Ovary (tissue), 9 donors: Measurements from ENCODE around the gene PIM2. TPM values are rescaled to one million over a fixed set of nuclear protein-coding genes. Genes with fewer than 3 reads are reported as not detected.

Experiments
- DNase-seq, 5 donors: peaks; one replicate each; pipeline ENCODE4 v3.0.0-alpha.2; 2019 to 2020
- H3K27ac ChIP-seq, 2 donors: fragments of 200-600 bp; one replicate each; pipeline versions ENCODE4 v1.5.1 to v1.8.0; 2019 to 2022
- H3K27me3 ChIP-seq: fragments of 200-600 bp; one replicate; pipeline ENCODE4 v1.8.0; 2022
- H3K36me3 ChIP-seq: fragments of 200-600 bp; sonication (generic); one replicate; pipeline ENCODE4 v1.5.1; 2019
- H3K4me1 ChIP-seq: one replicate; pipeline ENCODE4 v1.8.1; 2013; ENCODE audit warnings: mild to moderate bottlenecking, moderate library complexity; ENCODE audit not compliant: insufficient read depth
- H3K4me3 ChIP-seq: fragments of 200-600 bp; sonication (generic); one replicate; pipeline ENCODE4 v1.5.1; 2017
- H3K9me3 ChIP-seq, 2 donors: fragments of 200-600 bp in 1 of 2; sonication (generic) in 1 of 2; one replicate each; pipeline versions ENCODE4 v1.5.1 to v1.8.1; 2013 to 2019; ENCODE audit warnings: mild to moderate bottlenecking in 1 of 2, moderate library complexity in 1 of 2
- EP300 ChIP-seq: sonication (generic); formaldehyde crosslinking; IDR thresholded peaks from one replicate; pipeline ENCODE4 v1.6.1; 2017; ENCODE audit warnings: antibody characterized with exemption
- POLR2A ChIP-seq: fragments of 450-650 bp; IDR thresholded peaks from one replicate; pipeline ENCODE4 v1.6.1; 2017; ENCODE audit warnings: antibody characterized with exemption, mild to moderate bottlenecking, moderate library complexity
- WGBS, 3 donors: extraction: QIAGEN DNeasy Blood & Tissue Kit in 1 of 3; methylation state at CpG; one replicate each; pipeline versions ENCODE4 v1.1.5 to v1.1.7; 2013 to 2017; 5-methylcytosine and 5-hydroxymethylcytosine counted together
- intact Hi-C, 4 donors: fragments of 100-400 bp; cut with DNase I; formaldehyde crosslinking; loops; one replicate each; pipeline versions ENCODE4 v1.11.0 to v1.15.1; 2022 to 2023
- polyA plus RNA-seq, 2 donors: library from polyadenylated mRNA; stranded (reverse); fragments of 200-250 nt in 1 of 2; fragments of 350-450 nt in 1 of 2; fragmentation: Illumina TruSeq in 1 of 2; extraction: RNeasy Lipid Tissue Mini Kit (QIAGEN cat#74804) in 1 of 2; gene quantifications; one replicate each; pipeline ENCODE4 v1.2.3, GENCODE V29; 2013 to 2014
- total RNA-seq, 7 donors: library from RNA; depleted of rRNA in 2 of 7; stranded (reverse); fragments of >200 nt in 2 of 7; fragmentation: NEBNext Ultra II Directional in 3 of 7; extraction: Animal tissue kit (Norgen Biotek cat#: 25700) in 3 of 7; gene quantifications; one replicate each; pipeline versions ENCODE4 v1.1.0 to v1.2.4, GENCODE V29; 2016 to 2023
- TF ChIP-seq, protein P1 (sequence below), 3 donors: fragments of 450-650 bp in 2 of 3; fragments of 200-600 bp in 1 of 3; IDR thresholded peaks; one replicate each; pipeline versions ENCODE4 v1.5.1 to v1.8.0; 2016 to 2022; ENCODE audit warnings: antibody characterized with exemption in 3 of 3, mild to moderate bottlenecking in 1 of 3
- donor health status: DM: no; HTN: no; CAD: no; lungs with moderate emphysema.
- donor health status: DM: no; HTN: no; CAD: no.
- donor health status: Bipolar disorder and iron deficiency.
- donor health status: DM: yes; HTN: yes; CAD: no.
- donor health status: DM: no; HTN: no; CAD: no.
- donor health status: DM: yes; HTN: yes; CAD: no.

Gene PIM2
- total and polyA plus RNA-seq, 9 donors = 6.3 to 22.9 (median 8.9) TPM

DNA sequence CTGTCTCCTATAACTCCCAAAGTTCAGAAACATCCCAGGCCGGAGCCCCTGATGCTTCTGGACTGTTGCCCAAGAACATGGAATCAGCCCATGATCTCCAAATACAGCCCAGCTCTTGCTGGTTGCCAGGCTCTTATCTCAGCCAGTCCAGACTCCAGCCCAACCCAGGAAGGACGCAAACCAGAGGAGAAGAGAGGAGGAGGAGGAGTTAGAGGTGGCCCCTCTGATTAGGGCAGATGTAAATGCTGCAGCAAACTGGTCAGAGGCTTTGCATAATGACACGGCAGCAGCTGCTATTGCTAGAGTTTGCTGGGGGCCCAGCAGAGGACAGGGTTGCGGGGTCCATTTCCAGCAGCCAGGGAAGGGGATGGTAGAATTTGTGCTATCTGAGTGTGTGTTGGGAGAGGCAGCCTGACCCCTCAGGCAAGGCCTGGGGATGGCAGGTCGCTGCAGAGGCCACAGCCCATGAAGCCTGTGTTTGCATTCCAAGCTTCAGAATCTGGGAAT, 42.8 kb upstream of the PIM2 start:
- TF ChIP-seq POLR2A (no peak), EP300 (no peak)
- TF ChIP-seq, protein P1, sequence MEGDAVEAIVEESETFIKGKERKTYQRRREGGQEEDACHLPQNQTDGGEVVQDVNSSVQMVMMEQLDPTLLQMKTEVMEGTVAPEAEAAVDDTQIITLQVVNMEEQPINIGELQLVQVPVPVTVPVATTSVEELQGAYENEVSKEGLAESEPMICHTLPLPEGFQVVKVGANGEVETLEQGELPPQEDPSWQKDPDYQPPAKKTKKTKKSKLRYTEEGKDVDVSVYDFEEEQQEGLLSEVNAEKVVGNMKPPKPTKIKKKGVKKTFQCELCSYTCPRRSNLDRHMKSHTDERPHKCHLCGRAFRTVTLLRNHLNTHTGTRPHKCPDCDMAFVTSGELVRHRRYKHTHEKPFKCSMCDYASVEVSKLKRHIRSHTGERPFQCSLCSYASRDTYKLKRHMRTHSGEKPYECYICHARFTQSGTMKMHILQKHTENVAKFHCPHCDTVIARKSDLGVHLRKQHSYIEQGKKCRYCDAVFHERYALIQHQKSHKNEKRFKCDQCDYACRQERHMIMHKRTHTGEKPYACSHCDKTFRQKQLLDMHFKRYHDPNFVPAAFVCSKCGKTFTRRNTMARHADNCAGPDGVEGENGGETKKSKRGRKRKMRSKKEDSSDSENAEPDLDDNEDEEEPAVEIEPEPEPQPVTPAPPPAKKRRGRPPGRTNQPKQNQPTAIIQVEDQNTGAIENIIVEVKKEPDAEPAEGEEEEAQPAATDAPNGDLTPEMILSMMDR (IDR thresholded peaks at IDR 0.05) = no peak
- Histone ChIP-seq H3K4me3 (no peak overlapping the region), H3K27ac (no peak overlapping the region), H3K27me3 (no peaks in the 10 kb centered on the region), H3K9me3 (no peaks in the 10 kb centered on the region), H3K4me1 (no peaks in the 10 kb centered on the region), H3K36me3 (no peaks in the 10 kb centered on the region)
- DNase-seq = peak in 1 of 5 donors; percentile 47
- WGBS, 3 donors = 34 to 37% (median 35%) methylated on average over 5 of the region's 5 CpGs
- intact Hi-C loops = no loop called here

DNA sequence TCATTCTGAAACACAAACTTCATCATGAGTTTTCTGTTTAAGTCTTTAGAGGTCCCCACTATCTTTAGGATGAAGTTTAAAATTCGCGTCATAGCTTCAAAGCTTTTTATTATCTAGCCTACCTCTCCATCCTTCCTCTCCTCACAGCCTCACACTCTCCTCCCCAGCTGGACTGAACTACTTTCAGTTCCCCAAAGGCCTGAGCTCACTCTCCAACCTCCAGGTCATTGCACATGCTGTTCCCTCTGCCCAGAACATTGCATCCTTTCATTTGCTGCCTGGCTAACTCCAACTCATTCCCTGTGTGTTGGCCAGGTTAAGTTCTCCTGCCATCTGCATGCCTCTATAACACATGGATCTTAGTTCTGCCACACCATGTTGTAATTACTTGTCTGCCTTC, 41.5 kb upstream of the PIM2 start:
- no peak overlapping the region for H3K4me3 ChIP-seq
- intact Hi-C loops = no loop called here
- H3K27me3 ChIP-seq = no peaks in the 10 kb centered on the region
- TF ChIP-seq, protein P1 (IDR thresholded peaks at IDR 0.05) = no peak
- no peak for TF ChIP-seq EP300
- TF ChIP-seq POLR2A = no peak
- no peak overlapping the region for H3K27ac ChIP-seq
- no peaks in the 10 kb centered on the region for H3K4me1 ChIP-seq
- WGBS, 3 donors = 64 to 73% (median 68%) methylated on average over 2 of the region's 2 CpGs
- DNase-seq = no peak
- no peaks in the 10 kb centered on the region for H3K36me3 ChIP-seq
- no peaks in the 10 kb centered on the region for H3K9me3 ChIP-seq

DNA sequence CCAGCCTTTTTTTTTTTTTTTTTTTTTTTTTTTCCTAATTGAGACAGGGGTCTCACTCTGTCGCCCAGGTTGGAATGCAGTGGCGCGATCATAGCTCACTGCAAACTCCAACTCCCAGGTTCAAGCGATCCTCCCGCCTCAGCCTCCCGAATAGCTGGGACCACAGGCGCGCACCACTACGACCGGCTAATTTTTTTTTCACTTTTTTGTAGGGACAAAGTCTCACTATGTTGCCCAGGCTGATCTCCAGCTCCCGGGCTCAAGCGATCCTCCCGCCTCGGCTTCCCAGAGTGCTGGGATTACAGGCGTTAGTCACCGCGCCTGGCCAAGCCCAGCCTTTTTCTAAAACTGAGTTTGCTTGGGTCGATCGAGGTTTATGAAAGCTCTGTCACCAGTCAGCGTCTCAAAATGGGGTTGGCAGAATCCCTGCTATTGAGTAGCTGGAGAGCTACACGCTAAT, 39.8 kb upstream of the PIM2 start:
- TF ChIP-seq EP300 (no peak), POLR2A (no peak)
- TF ChIP-seq, protein P1 (IDR thresholded peaks at IDR 0.05) = no peak
- DNase-seq = peak in 3 of 5 donors; percentile 37 to 64 (median 52)
- H3K9me3 ChIP-seq = no peaks in the 10 kb centered on the region
- H3K4me3 ChIP-seq = peak overlapping the region; percentile 10
- WGBS, 3 donors = 34 to 55% (median 48%) methylated on average over 21 of the region's 21 CpGs
- peak overlapping the region; percentile 18 to 90 for H3K27ac ChIP-seq
- H3K36me3 ChIP-seq = no peaks in the 10 kb centered on the region
- intact Hi-C loops = no loop called here
- H3K27me3 ChIP-seq = no peaks in the 10 kb centered on the region
- H3K4me1 ChIP-seq = no peaks in the 10 kb centered on the region

DNA sequence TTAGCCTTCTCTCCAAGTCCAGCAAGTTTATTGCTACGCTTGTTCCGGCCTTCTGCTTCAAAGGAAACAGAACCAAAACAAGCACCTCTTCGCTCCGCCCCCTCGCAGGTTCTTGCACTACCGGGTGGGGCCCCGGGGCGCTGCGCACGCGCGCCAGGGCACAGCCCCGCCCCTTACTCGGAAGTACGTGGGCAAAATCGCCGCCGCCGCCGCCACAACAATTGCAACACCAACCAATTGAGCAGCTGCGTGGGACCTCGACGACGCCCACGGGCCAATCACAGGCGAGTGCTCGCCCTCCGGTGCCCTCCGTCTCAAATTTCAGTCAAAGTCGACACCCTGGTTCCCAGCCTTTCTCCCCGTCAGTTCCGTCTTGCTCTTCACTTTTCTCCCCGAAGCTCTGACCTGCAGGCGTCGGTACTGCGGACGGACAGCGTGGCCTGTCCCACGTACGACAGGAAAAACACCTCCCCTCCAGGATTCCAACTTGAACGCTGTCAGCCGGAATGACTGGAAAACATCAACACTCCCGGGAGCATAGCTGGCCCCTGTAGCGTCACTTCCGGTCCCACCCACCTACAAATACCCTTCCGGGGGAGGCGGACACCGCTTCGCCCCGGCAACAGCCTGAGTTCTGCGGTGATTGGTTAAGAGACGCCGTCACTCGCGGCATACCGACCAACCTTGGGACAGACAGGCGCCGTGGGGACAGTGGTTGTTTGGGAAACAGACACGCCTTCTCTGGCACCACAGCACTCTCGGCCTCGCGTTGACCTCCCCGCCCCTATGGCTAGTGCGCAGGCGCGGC, 39.2 kb upstream of the PIM2 start:
- no peaks in the 10 kb centered on the region for H3K27me3 ChIP-seq
- DNase-seq = peak; percentile 93 to 97 (median 95)
- peak overlapping the region; percentile 90 for H3K27ac ChIP-seq
- H3K4me3 ChIP-seq = peak overlapping the region; percentile 54
- TF ChIP-seq POLR2A = peak; percentile 84
- TF ChIP-seq, protein P1 (IDR thresholded peaks at IDR 0.05) = peak in 1 of 3 donors; percentile 13
- TF ChIP-seq EP300 = peak; percentile 54
- intact Hi-C loops = no loop called here
- no peaks in the 10 kb centered on the region for H3K4me1 ChIP-seq
- WGBS, 3 donors = 27 to 47% (median 36%) methylated on average over 66 of the region's 66 CpGs
- no peaks in the 10 kb centered on the region for H3K36me3 ChIP-seq
- H3K9me3 ChIP-seq = no peaks in the 10 kb centered on the region
